ENCODE measurements around the gene PPM1H. TPM values are rescaled to one million over a fixed set of nuclear protein-coding genes. Genes with fewer than 3 reads are reported as not detected.

The PPM1H gene
- total RNA-seq, 3 donors from 2014 or later = 4.9 to 6.1 (median 5.8) TPM

DNA sequence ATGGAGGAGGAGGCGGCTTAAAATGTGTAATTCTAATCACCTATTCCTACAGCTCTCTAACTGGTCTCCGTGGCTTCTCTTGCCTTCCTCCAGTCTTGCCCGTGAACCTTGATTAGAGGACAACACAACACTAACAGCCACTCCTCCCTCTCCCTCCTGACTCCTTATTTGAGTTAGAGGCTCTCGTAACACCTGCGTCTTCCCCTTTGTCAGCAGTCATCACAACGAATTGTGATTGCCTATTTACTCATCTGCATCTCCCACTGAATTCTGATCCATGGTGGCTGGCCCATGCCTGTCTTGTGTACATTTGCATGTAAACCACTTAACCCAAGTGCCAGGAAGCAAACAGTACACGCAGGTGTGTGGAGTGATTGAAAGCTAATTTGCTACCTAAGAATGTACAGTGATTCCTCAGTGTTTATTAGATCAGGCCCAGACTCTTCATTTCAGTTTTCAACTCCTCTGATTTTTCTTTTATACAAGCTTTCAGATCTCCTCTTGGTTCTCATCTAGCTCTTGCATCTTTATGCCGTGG is 313.8 kb downstream of the PPM1H start:
- Histone ChIP-seq H3K4me3 (no peak overlapping the region), H3K4me1 (ENCODE audit: low read depth) (no peaks in the 10 kb centered on the region), H3K9me3 (no peaks in the 10 kb centered on the region), H3K36me3 (ENCODE audit: low read depth) (no peaks in the 10 kb centered on the region)
- TF ChIP-seq, protein P1, sequence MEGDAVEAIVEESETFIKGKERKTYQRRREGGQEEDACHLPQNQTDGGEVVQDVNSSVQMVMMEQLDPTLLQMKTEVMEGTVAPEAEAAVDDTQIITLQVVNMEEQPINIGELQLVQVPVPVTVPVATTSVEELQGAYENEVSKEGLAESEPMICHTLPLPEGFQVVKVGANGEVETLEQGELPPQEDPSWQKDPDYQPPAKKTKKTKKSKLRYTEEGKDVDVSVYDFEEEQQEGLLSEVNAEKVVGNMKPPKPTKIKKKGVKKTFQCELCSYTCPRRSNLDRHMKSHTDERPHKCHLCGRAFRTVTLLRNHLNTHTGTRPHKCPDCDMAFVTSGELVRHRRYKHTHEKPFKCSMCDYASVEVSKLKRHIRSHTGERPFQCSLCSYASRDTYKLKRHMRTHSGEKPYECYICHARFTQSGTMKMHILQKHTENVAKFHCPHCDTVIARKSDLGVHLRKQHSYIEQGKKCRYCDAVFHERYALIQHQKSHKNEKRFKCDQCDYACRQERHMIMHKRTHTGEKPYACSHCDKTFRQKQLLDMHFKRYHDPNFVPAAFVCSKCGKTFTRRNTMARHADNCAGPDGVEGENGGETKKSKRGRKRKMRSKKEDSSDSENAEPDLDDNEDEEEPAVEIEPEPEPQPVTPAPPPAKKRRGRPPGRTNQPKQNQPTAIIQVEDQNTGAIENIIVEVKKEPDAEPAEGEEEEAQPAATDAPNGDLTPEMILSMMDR (IDR thresholded peaks at IDR 0.05) = no peak
- DNase-seq (no peak), ATAC-seq (no peak)
- intact Hi-C loops (cut with DNase I, micrococcal nuclease) = no loop called here

DNA sequence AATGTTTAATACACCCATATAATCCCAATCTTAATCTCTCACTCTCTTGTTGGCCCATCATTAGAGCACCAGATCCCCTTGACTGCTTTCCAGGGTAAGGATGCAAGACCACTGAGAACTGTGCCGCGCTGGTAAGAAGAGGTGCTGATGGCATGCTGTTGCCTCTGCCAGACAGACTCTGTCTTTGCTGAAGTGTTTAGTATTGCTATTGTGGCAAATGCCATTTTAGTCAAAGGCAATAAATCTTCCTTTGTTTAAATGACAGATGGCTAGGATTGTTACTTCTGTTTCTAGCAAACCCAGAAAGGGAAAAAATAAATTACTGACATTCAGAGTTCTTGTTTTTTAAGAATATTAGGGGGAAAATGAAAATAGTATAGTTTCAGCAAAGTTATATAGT is 316.0 kb downstream of the PPM1H start:
- H3K4me3 ChIP-seq = no peak overlapping the region
- no peak for ATAC-seq
- no peaks in the 10 kb centered on the region for H3K36me3 ChIP-seq (ENCODE audit: low read depth)
- TF ChIP-seq, protein P1 (IDR thresholded peaks at IDR 0.05) = no peak
- no peaks in the 10 kb centered on the region for H3K9me3 ChIP-seq
- no peak for DNase-seq
- intact Hi-C loops (cut with DNase I, micrococcal nuclease) = no loop called here
- H3K4me1 ChIP-seq (ENCODE audit: low read depth) = no peaks in the 10 kb centered on the region

DNA sequence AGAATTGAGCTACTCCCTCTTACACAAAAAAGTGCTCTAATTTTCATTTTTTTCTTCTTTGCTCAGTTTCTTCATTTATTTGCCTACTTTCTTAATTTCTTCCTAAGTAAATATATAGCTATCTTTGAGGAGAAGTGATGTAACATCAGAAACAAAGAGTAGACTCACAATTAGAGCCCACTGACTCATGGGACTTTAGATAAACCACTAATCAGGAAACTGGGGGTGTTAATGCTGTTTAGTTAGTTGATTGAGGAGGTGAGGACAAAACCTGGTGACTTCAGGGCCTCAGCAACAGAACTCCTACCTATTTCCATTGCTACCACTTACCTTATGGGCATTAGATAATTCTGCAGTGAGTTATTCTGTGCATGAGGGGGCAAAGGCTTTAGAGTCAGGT is 316.6 kb downstream of the PPM1H start:
- ATAC-seq (no peak), DNase-seq (no peak)
- Histone ChIP-seq H3K4me1 (ENCODE audit: low read depth) (no peaks in the 10 kb centered on the region), H3K36me3 (ENCODE audit: low read depth) (no peaks in the 10 kb centered on the region), H3K4me3 (no peak overlapping the region), H3K9me3 (no peaks in the 10 kb centered on the region)
- TF ChIP-seq, protein P1 (IDR thresholded peaks at IDR 0.05) = no peak
- intact Hi-C loops (cut with DNase I, micrococcal nuclease) = no loop called here

DNA sequence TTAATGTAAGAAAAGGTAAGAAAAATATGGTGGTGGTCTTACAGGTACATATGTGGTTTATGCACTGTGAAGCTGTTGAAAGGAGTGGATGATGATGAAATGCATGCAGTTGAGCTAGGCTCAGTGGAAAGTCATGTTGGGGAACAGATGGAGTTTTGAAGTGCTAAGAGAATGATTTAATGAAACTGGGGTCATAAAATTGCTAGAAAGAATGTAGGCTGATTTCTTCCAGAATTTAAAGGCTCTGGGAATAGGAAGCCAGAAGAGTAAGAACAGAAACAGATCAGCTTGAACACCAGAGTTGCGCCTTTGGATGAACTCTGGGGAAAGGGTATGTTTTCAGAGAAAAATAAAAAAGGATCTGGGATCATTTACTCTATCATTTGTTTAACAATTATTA is 321.9 kb downstream of the PPM1H start:
- DNase-seq (no peak), ATAC-seq (no peak)
- intact Hi-C loops (cut with DNase I, micrococcal nuclease) = no loop called here
- no peak overlapping the region for H3K4me3 ChIP-seq
- TF ChIP-seq, protein P1 (IDR thresholded peaks at IDR 0.05) = no peak
- H3K36me3 ChIP-seq (ENCODE audit: low read depth) = no peaks in the 10 kb centered on the region
- no peaks in the 10 kb centered on the region for H3K9me3 ChIP-seq
- H3K4me1 ChIP-seq (ENCODE audit: low read depth) = no peaks in the 10 kb centered on the region

DNA sequence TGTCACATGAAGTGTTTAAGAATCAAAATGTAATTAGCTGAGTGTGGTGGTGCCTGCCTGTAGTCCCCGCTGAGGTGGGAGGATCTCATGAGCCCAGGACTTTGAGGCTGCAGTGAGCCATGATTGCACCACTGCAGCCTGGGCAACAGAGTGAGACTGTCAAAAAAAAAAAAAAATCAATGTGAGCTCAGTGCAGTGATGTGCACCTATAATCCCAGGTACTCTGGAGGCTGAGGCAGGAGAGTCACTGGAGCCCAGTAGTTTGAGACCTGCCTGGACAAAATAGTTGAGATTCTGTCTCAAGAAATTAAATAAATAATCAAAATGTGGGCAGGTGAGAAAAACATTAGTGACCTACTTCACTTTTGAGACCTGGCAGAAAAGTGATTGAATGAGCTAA is 328.3 kb downstream of the PPM1H start:
- H3K4me3 ChIP-seq = no peak overlapping the region
- no peak for ATAC-seq
- no peaks in the 10 kb centered on the region for H3K36me3 ChIP-seq (ENCODE audit: low read depth)
- H3K4me1 ChIP-seq (ENCODE audit: low read depth) = peaks cover 9% of the 10 kb centered on the region
- intact Hi-C loops (cut with DNase I, micrococcal nuclease) = no loop called here
- H3K9me3 ChIP-seq = no peaks in the 10 kb centered on the region
- TF ChIP-seq, protein P1 (IDR thresholded peaks at IDR 0.05) = no peak
- no peak for DNase-seq

DNA sequence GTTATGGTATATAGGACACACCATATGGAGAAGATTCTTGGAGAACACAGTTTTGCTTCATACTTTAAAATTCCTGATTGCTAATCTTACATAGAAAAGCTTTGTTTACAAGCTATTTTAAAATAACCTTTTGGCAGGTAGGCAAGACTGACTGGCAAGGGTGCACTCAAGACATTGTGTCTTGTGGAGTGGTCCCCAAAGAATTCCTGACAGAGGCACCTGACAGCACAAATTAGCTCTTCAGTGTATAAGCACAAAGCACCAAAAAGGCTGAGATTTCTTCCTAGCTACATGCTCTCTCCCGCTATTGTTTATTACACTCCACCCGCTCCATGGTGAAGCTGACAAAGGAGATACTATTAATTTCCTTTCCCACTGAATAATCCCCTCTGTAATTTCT is 329.0 kb downstream of the PPM1H start:
- intact Hi-C loops (cut with DNase I, micrococcal nuclease) = no loop called here
- H3K36me3 ChIP-seq (ENCODE audit: low read depth) = no peaks in the 10 kb centered on the region
- TF ChIP-seq, protein P1 (IDR thresholded peaks at IDR 0.05) = no peak
- peaks cover 10% of the 10 kb centered on the region for H3K4me1 ChIP-seq (ENCODE audit: low read depth)
- no peaks in the 10 kb centered on the region for H3K9me3 ChIP-seq
- H3K4me3 ChIP-seq = no peak overlapping the region
- no peak for DNase-seq
- ATAC-seq = no peak
